ENCODE results near the gene MRPS16.

GRCh38 chr10:73244866-73245477, 7.5 kb downstream of the MRPS16 start:
- no peak for TF ChIP-seq CTCF (conservative IDR thresholded peaks at IDR 0.05)
- TF ChIP-seq ZFX (IDR thresholded peaks at IDR 0.05) = no peak
